CD4-positive, alpha-beta T cell treated with Interleukin-4 for 4 hours (primary cell): Measurements from ENCODE around the gene CHCHD6.
"Not testable (repeated sequence)": the region's sequence is repeated elsewhere in the genome, so short reads cannot be mapped to it uniquely, and the experiment has no call there.

Source experiments
- DNase-seq: peaks from one replicate; pipeline ENCODE4 v3.0.0-alpha.2; 2020

Gene CHCHD6

GRCh38 chr3:126777366-126777765, 73.3 kb downstream of the CHCHD6 start:
- DNase-seq, result no peak

- no peak for DNase-seq
These were observed 76.6 kb downstream of the CHCHD6 start for GRCh38 chr3:126780666-126781065.

GRCh38 chr3:126781406-126781805, 77.4 kb downstream of the CHCHD6 start:
- no peak for DNase-seq

GRCh38 chr3:126781889-126782491, 78.0 kb downstream of the CHCHD6 start:
- DNase-seq, result no peak

GRCh38 chr3:126782536-126782935, 78.5 kb downstream of the CHCHD6 start:
- DNase-seq, result no peak

- DNase-seq, result no peak
These were observed 80.2 kb downstream of the CHCHD6 start for GRCh38 chr3:126784254-126784653.

- not testable (repeated sequence) for DNase-seq
These were observed 87.3 kb downstream of the CHCHD6 start for GRCh38 chr3:126791320-126791719.

GRCh38 chr3:126792998-126793397, 89.0 kb downstream of the CHCHD6 start:
- no peak for DNase-seq

- no peak for DNase-seq
These were observed 93.5 kb downstream of the CHCHD6 start for GRCh38 chr3:126797563-126797962.

- no peak for DNase-seq
These were observed 94.5 kb downstream of the CHCHD6 start for GRCh38 chr3:126798521-126798920.

GRCh38 chr3:126799099-126799498, 95.1 kb downstream of the CHCHD6 start:
- DNase-seq, result no peak

- not testable (repeated sequence) for DNase-seq
These were observed 97.3 kb downstream of the CHCHD6 start for GRCh38 chr3:126801312-126801711.

- no peak for DNase-seq
These were observed 103.8 kb downstream of the CHCHD6 start for GRCh38 chr3:126807795-126808194.

GRCh38 chr3:126811530-126811929, 107.5 kb downstream of the CHCHD6 start:
- no peak for DNase-seq

- DNase-seq, result no peak
These were observed 112.3 kb downstream of the CHCHD6 start for GRCh38 chr3:126816298-126816697.

GRCh38 chr3:126816986-126817777, 113.1 kb downstream of the CHCHD6 start:
- DNase-seq, result no peak

GRCh38 chr3:126817781-126818180, 113.7 kb downstream of the CHCHD6 start:
- DNase-seq, result no peak

GRCh38 chr3:126818400-126819095, 114.5 kb downstream of the CHCHD6 start:
- DNase-seq, result no peak

- no peak for DNase-seq
These were observed 122.7 kb downstream of the CHCHD6 start for GRCh38 chr3:126826693-126827092.

- DNase-seq, result no peak
These were observed 123.1 kb downstream of the CHCHD6 start for GRCh38 chr3:126827121-126827520.

- DNase-seq, result no peak
These were observed 124.3 kb downstream of the CHCHD6 start for GRCh38 chr3:126828306-126828705.

GRCh38 chr3:126832933-126833332, 128.9 kb downstream of the CHCHD6 start:
- DNase-seq, result no peak

- DNase-seq, result no peak
These were observed 130.8 kb downstream of the CHCHD6 start for GRCh38 chr3:126834596-126835471.
